Esophagus mucosa (tissue), 1 donor: ENCODE results near the gene RAPGEF4. TPM values are rescaled to one million over a fixed set of nuclear protein-coding genes. Genes with fewer than 3 reads are reported as not detected.
A peak's percentile ranks its signal among the peaks of the same experiment; 100 is the strongest.

Experiments used
- ATAC-seq: fragments of 200-7000 bp; cut with Tn5 transposase; one replicate; pipeline ENCODE4 v1.9.1; 2020
- total RNA-seq: library from RNA; stranded (reverse); gene quantifications from one replicate; pipeline ENCODE4 v1.2.4, GENCODE V29; 2023
- donor health status: DM: yes; HTN: yes; CAD: no.

Gene RAPGEF4
- total RNA-seq, 1 donor from 2014 or later, result 3.3 TPM

DNA sequence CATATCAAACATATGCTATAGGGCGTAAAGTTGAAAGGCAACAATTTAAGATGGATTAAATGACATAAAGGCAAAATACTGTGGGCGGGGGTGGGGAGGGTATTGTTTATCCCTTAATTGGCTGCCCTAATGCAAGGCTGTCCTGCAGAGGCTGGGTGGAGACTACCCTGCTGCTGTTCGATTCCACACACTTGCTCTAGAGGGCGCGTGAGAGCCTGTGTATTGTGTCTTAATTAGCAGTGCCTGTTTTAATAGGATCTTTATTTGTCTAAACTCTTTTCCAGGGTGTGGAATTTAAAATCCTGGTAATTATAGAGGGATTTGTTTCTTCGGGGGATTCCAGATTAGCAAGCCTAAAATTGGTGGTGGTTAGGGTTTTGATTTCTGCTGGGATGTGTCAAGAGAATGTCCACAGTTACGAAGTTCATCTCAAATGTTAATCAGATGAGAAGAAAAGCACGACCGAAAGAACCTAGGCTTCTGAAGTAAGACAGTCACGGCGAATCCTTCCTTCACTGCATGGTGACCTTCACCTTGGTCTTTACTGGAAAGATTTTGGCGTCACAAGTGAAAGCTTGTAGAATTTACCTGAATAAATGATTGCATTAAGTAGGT is 236.5 kb downstream of the RAPGEF4 start:
- ATAC-seq, result peak; percentile 76

DNA sequence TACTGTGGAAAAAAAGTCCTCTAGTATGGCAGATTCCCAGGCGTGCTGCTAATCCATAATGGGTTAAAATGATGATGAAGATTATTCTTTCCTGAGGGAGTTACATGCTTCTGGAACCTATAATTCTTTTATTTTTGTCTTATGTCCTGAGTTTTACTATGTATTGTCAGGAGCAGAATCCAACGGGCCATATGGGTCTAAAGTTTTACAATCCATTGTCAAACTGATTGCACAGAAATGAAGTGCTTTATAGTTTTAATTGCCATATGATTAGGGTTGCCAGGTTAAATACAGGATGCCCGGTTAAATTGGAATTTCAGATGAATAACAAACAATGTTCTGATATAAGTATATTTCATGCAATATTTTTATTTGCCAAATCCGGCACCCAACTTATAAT is 239.1 kb downstream of the RAPGEF4 start:
- ATAC-seq, result no peak

DNA sequence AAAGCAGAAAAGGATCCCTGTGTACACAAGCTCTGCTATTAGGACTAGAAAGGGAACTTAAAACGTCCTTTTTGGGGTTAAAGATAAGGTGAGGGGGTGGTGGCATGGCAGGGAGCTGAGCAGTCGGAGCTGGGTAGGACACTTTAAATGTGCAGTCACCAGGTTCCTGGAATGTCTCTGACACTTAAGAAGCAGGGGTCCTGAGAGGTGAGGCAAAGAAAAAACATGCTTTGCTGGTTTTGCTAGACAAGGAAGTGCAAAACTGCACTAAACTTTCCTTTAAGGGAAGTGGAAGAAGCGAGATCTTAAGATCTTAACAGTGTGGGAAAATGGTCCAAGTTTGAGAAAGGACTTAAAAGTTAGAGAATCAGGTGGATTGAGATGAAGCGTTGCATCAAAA is 240.5 kb downstream of the RAPGEF4 start:
- no peak for ATAC-seq

DNA sequence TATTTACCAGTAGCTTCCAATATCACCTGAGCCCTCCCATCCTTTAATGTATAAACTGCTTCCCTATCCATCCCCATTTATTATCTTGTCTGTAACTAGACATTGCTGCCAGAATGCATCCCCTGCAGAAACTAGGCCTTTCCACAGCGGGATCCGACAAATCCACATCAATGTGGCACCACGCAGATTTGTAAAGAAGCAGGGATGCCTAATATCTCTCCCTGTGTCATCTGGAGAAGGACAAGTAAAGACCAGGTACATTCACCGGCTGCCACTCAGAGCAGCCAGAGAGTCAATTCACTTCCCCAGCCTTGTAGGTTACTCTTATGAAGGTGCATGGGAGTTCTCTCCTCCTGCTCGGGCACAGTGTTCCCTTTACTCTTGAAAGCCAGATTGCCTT is 241.2 kb downstream of the RAPGEF4 start:
- no peak for ATAC-seq

DNA sequence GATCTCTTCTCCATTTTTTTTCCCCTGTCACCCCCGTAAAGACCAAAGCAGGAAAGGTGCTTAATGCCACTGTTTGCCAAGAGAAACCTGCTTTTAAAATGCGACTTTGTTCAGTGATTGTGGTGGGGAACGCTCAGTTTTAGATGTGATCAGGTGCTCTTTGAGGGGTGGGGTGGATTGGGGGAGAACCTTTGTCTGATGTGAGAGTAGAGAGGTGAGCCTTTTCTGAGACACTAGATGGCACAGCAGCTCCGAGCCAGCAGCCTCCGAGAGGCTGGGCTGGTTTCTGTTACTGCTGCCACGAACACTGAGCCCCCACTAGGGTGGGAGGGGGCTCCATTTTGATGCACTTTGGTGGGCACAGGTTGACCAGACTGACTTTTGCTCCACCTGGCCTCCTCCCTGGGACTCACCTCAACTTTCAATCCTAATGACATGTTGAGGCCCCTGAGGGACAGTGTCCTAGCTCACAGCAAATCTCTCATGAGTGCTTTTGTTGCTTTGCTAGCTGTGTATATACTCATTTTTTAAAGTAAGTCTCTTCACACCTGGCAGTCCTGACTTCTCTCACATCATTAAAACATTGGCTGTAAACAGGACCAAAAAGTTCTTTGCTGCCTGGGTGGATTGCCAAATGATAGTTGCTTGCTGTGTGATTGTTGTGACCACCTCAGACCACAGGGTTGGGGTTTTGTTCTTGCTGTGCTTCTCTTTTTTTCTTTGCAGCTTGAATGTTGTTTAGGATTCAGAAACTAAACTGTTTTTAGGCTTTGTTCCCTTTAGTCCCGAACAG is 241.8 kb downstream of the RAPGEF4 start:
- ATAC-seq, result no peak

DNA sequence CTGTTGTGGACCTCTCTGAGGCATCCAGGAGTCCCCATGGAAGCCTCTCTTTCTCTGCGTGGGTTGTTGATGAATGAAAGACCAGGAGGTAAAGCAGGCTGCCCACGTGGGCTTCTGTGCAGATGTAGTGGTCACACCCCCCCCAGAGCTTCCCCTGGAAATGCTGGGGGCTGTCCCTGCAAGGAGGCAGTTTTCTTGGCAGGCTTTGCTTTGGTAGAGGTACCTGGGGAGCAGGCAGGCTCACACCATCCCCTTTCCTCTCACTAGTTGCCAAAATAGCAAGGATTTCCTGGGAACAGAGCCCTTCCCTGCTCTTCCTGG is 242.4 kb downstream of the RAPGEF4 start:
- no peak for ATAC-seq

DNA sequence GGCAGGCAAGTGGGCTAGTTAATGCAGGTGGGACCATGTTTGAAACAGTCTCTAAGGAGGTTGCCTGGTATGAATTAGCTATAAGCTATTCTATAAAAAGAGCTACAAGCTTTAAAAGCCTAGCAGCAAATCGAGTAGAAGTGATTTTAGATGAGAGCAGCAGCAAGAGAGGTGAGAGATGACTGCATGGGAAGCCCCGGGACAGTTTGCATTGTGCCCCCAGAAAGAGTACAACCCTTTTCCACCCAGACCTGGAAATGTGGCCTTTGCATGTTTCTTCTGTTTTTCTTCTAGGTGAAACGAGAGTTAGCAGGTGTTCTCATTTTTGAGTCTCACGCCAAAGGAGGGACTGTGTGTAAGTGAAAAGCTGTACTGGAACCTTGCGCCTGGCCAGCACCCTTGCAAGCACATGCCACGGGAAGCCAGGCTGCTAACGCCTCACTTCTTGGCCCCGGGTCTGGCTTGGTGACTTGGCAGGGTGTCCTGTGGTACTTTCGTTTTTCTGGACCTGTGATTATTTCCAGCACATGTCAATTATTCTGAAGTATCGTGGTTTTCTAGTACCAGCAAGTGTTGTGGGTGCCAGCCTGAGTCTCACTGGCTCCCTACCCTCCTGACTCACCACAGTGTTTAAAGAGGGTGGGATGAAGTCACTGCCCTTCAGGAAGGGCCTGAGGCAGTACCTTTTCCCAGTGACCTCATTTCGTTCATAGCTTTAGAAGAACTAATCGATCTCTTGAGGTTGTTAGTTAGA is 249.7 kb downstream of the RAPGEF4 start:
- peak; percentile 81 for ATAC-seq

DNA sequence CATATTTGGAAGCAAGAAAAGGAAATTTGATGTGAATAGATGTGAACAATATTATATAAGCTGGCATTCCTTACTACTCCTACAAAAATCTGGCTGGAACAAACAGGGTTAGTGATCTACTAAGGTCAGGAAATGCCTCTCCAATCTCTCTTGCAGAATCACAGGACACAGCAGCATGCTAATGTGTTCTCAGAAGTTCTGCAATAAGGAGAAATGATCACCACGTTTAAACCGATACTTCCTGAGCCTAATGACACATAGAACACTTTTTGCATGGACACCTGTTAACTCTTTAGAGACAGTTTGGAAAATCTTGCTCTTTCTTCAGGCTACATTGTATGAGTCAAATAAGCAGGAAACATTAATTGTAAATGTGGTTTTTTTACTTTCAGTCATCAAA is 250.4 kb downstream of the RAPGEF4 start:
- ATAC-seq, result no peak

DNA sequence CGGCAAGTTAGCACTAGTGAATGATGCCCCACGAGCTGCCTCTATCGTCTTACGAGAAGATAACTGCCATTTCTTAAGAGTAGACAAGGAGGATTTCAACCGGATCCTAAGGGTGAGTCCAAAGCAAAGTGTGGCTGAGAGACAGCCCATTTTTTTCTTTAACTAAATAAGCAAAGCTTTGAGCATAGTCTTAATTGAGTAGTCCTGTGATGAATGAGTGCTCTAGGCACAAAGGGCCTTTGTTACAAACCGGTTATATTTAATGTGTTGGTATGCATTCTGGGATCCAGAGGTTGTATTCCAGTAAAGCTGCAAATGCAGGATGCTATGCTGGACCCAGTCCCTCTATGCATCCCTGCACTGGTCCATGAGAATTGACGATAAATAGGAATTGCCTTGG is 253.1 kb downstream of the RAPGEF4 start:
- ATAC-seq, result no peak

DNA sequence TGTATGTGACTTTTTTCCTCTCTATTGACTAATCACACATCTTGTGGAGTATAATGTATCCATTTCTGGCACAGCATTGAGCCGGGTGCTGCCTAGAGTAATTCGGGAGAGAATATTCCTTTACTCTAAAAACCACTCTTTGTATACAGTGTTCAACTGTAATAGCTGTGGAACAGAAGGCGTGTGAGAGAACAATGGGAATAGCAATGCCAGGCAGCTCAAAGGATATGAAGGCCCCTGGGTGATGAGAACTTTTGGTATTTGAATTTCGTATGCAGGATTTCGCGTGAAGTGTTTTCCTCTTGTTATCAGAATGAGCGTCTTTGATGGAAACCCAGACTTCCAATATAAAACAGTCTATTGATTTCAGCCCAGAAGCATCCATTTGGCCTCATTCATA is 255.4 kb downstream of the RAPGEF4 start:
- ATAC-seq, result no peak

DNA sequence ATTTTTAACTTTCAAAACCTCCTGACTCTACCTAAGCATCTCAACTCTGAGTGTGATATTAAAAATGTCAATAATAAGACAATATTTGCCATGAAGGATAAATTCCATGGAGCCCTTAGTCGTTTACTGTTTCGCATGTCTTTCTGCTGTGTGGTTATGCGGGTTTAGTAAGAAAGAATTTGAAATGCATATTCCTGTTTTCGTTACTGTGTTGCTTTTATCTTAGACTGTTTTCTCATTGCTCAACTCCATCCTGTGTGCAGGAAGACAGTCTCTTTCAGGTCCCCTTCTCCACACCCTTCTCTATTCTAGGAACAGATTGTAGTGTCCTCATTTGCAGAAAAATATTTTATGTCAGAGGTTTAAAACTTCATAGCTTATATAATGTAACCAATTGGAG is 257.5 kb downstream of the RAPGEF4 start:
- no peak for ATAC-seq

DNA sequence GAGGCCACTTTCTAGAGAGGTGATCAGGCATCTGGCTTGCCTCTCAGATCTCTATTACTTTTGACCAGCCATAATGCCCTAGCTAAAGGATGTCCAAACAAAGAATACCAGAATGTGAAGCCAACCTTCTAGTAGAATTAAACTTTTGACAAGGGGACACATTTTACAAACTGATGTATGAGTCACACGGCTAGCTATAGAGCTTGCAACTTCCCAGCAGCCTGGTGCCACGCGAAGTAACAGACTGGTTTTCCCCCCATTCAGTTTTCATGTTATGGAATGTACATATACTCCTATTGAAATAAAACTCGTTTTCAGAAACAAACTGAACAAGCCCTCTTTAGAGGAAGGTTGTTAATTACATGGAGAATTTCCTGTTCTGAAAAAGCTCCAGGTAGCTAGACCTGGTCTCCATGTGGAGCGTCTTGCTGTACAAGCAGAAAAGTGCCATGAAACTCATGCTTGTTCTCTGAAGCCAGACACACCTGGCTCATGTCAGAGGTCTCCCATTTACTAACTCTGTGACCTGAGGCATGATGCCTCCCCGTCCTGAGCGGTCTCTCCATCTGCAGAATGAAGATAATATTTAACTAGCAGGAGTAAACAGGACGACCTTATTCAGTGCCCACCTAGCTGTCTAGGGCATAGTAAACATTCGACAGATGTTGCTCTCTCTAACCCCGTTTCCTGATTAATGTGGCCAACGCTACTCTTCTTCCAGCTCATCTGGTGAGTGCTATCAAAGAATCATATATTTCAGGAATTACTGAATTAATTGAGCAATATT is 258.5 kb downstream of the RAPGEF4 start:
- ATAC-seq, result no peak

DNA sequence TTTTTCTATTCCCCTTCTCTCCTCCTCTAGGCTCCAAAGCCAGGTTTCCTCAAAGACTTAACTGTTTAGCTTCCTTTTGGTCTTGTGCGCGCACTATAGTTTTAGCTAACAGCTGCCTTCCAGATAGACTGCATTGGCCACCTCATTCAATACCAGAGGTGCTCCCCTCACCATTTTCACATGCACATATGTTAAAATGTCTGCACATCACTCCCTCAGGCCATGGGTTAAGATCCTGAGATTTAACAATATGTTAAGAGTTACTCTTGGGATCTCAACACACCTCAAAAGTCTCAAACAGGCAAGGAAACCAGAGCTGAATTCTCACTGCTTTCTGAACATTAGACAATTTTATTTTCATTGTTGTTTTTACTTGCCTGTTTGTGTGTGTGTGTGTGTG is 259.2 kb downstream of the RAPGEF4 start:
- no peak for ATAC-seq

DNA sequence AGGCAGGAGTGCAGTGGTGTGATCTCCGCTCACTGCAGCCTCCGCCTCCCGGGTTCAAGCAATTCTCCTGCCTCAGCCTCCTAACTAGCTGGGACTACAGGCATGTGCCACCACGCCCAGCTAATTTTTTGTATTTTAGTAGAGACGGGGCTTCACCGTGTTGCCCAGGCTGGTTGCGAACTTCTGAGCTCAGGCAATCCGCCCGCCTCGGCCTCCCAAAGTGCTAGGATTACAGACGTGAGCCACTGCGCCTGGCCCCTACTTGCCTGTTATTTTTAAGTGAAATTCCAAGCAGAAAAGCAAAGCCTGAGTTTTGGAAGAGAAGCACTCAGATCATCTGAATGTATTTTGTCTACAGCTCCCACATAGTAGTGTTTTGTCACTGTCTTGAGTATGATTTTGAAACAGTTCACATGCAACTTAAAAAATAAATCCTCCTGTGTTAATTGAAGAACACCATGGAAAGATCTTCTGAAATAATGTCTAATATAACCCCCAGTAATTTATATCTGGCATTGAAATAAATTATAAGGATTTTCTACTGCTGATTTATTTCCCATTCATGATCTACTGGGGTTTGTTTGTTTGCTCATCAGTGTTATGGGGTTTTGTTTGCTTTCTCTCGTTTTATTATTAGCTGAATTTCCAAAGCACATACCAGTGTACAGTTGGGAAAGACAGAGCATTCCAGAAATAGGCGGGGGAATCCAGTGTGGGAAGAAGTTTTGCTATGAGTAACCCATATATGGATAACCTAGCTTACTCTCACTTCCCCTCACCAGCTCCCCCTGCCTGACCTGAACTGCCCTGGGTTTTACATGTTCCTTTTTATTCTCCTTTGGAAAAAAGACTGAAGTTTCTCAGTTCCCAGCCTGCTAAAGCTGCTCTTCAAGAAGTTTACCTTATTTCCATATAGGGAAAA is 259.9 kb downstream of the RAPGEF4 start:
- peak; percentile 29 for ATAC-seq

DNA sequence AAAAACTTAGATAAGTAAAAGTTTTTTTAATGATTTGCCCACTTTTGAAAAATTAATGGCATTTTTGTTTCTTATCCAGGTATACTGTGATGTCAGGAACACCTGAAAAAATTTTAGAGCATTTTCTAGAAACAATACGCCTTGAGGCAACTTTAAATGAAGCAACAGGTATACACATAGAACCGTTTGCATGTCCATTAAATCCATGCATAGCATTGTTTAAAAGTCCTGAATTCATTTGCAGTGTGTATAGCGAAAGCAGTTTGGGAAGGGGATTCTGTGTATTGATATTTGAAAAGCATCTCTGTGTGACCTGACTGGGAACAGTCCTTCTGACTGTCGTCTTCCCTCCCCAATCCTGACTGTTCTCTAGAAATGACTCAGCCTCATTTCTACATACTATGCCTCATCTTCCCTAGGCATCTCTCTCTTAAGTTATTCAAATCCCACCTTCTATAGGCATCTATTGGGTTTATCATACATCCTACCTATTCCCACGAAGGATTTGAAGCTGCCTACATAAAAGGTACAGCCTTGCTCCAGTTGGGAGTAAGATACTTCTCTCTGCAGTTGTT is 260.8 kb downstream of the RAPGEF4 start:
- no peak for ATAC-seq

DNA sequence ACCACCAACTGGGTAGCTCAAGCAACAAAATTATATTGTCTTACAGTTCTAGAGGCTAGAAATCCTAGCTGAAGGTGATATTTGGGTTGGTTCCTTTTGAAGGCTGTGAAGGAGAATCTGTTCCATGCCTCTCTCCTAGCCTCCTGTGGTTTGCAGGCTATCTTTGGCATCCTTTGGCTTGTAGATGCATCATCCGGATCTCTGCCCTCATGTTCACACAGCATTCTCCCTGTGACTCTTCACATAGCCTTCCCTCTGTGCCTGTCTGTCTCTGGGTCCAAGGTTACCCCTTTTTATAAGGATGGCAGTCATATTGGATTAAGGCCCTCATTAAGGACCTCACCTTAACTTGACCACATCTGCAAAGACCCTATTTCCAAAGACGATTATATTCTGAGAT is 261.4 kb downstream of the RAPGEF4 start:
- ATAC-seq, result no peak

DNA sequence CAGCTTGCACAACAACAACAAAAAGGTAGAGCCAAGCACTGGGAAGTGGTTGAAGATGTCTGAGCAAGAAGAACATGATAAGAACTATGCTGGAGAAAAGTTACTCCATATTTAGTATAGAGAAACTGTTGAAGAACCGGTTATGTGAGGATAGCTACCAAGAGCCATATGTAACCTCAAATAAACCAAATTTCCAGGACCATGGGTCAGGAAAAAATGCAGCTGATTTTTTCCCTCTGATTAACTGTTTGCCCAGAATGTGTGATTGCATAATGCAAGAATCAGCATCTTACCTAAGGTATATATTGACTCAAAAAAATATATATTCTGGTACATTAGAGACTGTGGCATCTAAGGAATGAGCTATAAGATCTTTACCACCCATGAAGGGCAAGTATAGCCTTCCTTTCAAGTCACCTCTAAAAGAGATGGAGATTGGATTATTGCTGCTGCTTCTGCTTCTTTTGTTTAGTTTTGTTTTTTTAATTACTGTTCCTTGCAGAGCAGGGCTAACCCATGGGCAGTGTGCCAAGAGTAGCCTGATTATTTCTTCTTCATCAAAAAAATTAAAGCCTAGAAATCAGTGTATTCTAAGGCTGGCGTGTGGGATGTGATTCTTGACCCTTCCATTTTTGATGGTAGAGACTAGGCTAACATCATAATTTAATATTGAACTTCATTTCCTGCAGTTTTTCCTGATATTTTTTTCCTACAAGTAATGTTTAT is 263.1 kb downstream of the RAPGEF4 start:
- peak; percentile 22 for ATAC-seq

DNA sequence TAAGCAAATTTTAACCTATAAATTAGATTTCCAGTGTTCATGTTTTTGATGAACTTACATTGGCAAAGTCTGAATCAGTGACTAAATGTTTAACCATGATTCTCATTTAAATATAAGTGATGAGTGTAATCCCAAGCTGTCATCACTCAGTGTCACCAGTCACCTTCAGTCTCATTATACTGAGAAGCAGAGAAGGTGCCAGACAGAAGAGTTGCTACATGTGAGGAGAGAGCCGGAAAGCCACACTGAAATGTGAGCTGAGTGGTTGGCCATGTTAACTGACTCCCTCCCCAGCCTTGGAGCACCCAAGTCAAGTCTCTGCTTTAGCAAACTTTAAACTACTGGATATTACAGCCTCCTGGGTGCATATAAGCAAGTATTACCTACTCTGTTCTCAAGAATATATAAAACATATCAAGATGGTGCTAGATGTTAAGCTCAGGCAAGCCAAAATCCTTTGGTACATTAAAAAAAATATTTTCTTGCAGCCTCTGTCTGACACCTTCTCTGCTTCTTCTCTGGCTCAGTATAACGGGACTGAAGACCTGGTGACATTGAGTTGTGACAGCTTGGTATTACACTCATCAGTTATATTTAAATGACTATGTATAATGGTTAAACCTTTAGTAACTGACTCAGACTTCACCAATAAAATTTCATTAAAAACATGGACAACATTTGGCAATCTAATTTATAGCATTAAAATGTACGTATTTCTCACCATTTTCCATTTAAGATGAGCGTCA is 264.2 kb downstream of the RAPGEF4 start:
- ATAC-seq, result peak; percentile 25

DNA sequence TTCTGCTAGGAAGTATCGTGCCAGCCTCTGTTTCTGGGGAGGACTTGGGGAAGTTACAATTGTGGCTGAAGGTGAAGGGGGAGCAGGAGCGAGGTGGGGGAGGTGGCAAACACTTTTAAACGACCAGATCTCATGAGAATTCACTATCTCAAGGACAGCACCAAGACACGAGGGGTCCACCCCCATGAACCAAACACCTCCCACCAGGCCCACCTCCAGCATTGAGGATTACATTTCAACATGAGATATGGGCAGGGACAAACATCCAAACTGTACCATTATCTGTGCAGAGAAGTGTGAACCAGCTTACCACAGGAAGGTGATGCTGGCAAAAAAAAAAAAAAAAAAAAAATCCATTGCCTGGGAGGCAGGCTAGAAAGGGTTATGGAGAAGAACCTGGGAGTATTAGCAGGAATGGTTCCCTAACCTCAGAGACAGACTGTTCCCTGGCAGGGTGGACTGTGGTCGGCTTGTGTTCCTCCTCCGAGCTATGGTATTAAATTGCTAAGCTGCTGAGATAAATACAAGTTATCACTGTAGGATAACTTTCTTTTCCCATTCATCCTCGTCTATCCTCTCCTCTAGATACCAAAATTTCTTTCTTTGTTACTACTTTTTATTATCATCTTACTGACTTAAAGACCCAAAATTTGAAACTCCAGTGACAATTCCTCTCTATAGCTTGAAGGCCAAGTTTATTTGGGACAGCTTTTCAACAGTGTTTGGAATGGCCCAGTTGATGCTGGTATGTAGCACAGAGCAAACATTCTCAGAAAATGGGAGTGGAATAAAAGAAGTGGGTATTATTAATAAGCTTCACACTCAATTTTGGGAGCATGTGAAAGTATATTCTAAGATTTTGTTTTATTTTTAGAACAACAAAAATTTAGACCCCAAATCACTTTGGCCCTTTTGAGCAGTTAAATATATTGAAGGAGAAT is 266.3 kb downstream of the RAPGEF4 start:
- ATAC-seq, result no peak
